HG02885 (cell line): ENCODE data around the gene NANS.
A peak's percentile ranks its signal among the peaks of the same experiment; 100 is the strongest.
"Not testable (repeated sequence)": the region's sequence is repeated elsewhere in the genome, so short reads cannot be mapped to it uniquely, and the experiment has no call there.

Experiments used
- ATAC-seq: cut with Tn5 transposase; IDR thresholded peaks from one replicate; pipeline ENCODE4 v1.9.1; 2021; ENCODE audit warnings: mild to moderate bottlenecking; ENCODE audit not compliant: unreplicated experiment, poor library complexity

The NANS gene

GRCh38 chr9:98056269-98057137 lies at the start of gene NANS:
TSS of gene NANS (plus strand) at chr9:98056732. CDS start at chr9:98056809, 77 bp downstream.
- ATAC-seq: peak; percentile 95

DNA sequence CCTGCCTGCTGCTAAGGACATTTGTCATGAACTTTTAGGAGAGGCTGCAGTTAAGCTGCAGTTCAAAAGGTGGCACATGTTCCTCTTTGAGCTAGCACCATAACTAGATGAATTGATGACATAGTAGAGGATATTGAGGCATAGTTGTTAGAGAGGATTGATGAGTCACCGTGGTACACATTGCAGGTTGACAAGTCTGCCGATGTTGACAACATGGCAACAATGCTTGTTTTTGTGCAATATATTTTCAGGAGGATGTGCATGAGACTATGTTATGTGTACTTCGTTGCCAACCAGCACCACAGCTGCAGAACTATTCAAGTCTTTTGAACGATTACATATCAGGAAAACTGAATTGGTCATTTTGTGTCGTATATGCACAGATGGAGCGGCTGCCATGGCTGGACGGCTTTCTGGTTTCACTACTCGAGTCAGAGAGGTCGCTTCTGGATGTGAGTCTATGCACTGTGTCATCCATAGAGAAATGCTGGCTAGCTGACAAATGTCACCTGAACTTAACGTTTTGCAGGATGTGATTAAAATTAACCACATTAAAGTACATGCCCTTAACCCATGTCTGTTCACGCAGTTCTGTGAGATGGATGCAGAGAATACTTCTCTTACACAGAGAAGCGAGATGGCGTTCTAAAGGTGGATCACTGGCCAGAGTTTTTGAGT lies 49.1 kb upstream of the NANS start:
- no peak for ATAC-seq

GRCh38 chr9:98008764-98009163 lies 47.8 kb upstream of the NANS start:
- no peak for ATAC-seq

GRCh38 chr9:98009437-98009836 lies 47.1 kb upstream of the NANS start:
- ATAC-seq: no peak

DNA sequence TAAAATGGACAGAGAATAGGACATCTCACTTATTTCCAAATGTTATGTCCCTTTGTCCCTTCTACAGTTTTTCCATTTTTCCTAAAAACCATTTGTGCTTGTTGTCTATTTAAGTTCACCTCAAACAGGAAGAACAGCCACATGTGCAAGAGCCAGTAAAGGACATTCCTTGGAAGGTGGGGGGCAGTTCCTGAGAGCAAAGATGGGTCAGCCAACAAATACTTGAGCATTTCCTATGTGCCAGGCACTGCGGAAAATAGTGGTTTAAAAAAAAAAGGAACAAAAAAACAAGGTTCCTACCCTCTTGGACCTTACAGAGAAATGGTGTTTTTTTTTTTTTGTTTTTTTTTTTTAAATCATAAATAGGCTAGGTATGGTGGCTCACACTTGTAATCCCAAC lies 46.6 kb upstream of the NANS start:
- ATAC-seq: no peak

DNA sequence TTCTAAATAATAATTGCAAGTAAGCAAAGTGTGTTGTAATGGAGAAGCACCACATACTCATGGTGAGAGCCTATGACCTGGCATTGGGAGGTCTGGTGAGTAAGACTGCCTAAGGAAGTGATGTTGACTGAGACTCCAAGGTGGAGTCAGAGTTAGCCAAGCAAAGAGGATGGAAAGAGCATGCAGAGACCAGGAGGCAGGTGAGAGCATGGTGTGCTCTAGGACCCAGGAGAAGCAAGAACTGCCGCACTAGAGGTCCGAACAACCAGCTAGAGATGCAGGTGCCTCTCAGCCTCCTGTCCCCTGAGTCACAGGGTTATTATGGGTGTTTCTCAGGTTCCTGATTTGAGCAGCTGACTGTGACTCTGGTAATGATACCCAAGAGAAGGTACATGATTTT lies 46.1 kb upstream of the NANS start:
- ATAC-seq: peak; percentile 82

- no peak for ATAC-seq
Observed at GRCh38 chr9:98011122-98011521, 45.4 kb upstream of the NANS start.

GRCh38 chr9:98016137-98016680 lies 40.3 kb upstream of the NANS start:
- no peak for ATAC-seq

DNA sequence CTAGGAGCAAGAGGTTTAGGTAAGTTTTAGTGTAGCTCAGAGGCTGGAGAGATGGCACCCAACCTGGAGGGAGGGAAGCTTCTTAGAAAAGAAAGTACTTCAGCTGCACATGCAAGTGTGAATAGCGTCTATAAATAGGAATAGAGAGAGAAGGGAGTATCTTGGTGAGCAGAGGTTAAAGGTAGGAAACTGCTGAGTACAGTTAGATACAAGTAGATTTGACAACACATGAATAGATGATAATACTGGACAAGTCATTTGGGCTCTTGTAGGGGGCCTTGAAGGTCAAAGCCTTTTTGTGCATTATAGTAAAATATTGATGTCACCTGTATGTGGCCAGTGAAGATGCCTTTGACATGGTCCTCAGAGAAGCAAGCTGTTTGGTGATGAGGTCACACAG lies 39.2 kb upstream of the NANS start:
- ATAC-seq: no peak

DNA sequence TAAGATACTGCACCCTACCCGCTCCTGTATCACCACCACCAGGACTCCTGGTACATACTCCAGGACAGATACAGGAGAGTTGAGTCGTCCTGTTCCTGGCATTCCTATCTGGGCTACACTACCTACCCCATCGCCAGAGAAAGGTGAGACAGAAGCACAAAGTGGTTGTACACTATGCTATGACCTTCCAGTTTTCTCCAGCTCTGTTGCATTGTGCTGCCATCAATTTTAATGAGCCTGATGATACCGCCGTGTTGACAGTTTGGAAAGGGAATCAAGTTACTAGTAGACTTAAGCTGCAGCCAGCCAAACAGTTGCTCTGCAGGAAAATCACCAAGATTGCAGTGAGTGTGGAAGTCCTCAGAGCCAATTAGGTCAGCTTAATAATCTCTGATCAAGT lies 38.2 kb upstream of the NANS start:
- ATAC-seq: no peak

DNA sequence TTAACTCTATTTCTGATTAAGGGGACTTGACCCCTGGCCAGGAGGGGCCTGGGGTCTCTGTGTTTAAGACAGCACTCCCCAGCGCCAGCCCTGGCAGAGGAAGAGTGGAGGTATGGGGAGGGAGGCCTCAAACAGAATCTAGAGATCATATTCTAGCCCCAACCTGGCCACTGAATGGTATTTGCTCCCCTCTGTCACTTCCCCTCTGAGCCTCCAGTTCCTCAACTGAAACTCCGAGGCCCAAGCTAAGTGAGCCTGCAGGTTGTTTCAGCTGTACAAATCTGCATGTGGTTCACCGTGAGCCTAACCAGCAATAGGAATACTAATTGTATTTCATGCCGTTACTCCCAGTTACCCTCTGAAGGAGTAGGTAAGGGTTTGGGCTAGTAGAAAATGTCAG lies 37.4 kb upstream of the NANS start:
- ATAC-seq: no peak

- not testable (repeated sequence) for ATAC-seq
Observed at GRCh38 chr9:98019869-98020268, 36.7 kb upstream of the NANS start.

DNA sequence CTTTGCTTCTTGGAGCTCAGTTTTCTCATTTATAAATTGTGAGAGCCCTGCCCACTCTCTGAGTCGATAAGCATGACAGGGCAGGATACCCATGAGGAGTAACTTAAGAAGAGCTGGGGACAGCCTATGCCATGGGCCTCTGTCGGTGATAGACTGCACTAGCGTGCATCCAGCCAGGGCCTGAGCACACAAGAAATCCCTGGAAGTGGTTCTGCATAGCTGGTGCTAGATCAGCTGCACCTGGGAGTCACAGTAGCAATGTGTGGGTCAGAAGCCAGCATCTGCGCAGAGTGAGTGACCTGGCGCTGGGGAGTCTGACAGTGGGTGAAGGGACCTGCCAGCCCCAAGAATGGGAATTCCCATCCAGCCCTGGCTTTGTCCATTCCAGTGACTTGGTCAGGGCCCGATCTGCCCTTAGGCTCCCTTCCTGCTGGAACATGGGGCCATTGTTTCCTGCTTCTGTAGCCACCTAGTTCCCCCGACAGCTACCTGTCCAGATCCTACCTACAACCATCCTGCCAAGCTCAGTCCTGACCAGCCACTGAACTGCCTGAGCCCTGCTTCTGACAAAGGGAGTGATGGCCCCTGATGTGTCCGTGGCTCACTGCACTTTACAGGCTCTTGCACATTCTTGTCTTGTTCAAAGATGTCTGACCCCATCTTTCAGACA lies 35.9 kb upstream of the NANS start:
- no peak for ATAC-seq

- no peak for ATAC-seq
Observed at GRCh38 chr9:98021306-98022040, 35.1 kb upstream of the NANS start.

GRCh38 chr9:98022447-98022846 lies 34.1 kb upstream of the NANS start:
- no peak for ATAC-seq

DNA sequence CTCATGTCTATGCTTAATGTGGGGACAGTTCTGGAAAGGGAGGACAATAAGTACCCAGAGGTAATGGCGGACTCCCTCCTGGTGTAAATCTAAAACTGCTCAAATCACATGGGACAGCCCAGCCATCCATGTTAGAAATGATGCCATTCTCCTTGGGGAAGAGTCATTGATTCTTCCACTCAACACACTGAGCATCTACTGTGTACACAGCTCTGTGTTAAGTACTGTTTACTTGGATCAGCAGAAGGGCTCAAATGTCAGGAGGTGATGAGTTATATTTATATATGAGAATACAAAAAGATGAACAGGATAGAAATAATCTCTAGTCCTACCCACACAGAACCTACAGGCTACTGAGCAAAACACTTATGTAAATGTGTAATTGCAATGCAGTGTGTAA lies 31.8 kb upstream of the NANS start:
- no peak for ATAC-seq

DNA sequence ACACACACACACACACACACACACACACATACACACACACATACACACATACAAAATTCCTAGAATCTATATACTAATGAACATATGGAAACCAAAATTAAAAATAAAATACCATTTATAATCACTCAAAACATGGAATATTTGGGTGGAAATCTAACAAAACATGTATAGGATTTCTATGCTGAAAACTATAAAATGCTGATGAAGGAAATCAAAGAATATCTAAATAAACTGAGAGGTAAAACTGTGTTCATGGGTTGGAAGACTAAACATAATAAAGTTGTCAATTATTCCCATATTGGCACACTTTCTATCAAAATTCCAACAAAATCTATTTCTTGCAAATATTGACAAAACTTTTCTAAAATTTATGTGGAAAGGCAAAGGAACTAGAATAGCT lies 25.4 kb upstream of the NANS start:
- ATAC-seq: no peak

GRCh38 chr9:98031935-98032334 lies 24.6 kb upstream of the NANS start:
- ATAC-seq: no peak

GRCh38 chr9:98034593-98035546 lies 21.7 kb upstream of the NANS start:
- peak; percentile 54 for ATAC-seq
